IMR-90 (cell line): ENCODE results near the gene MED23.

ENCODE experiments used
- CHD1 ChIP-seq: IDR thresholded peaks from 2 replicates; pipeline ENCODE4 v1.6.1; 2012; ENCODE audit warnings: low read depth, low read length, improper control_type of control experiment
- CTCF ChIP-seq: conservative IDR thresholded peaks from 2 replicates; pipeline ENCODE4 v1.5.1; 2012; ENCODE audit warnings: mild to moderate bottlenecking, low read depth, low read length, improper control_type of control experiment
- FOS ChIP-seq: fragments of 150-350 bp; IDR thresholded peaks from 2 replicates; pipeline ENCODE4 v1.6.1; 2016; ENCODE audit warnings: low read depth, low read length
- MAZ ChIP-seq: IDR thresholded peaks from 2 replicates; pipeline ENCODE4 v1.6.1; 2012; ENCODE audit warnings: low read depth, mild to moderate bottlenecking, low read length, improper control_type of control experiment, moderate library complexity, borderline replicate concordance
- MXI1 ChIP-seq: IDR thresholded peaks from 2 replicates; pipeline ENCODE4 v1.6.1; 2012; ENCODE audit warnings: low read depth, mild to moderate bottlenecking, low read length, moderate library complexity, borderline replicate concordance
- POLR2A ChIP-seq: IDR thresholded peaks from 2 replicates; pipeline ENCODE4 v1.6.1; 2012; ENCODE audit warnings: mild to moderate bottlenecking, low read depth, low read length
- RFX5 ChIP-seq: IDR thresholded peaks from 2 replicates; pipeline ENCODE4 v1.8.0; 2012; ENCODE audit warnings: low read depth, mild to moderate bottlenecking, low read length, moderate library complexity

- TF ChIP-seq CTCF, result no peak
- TF ChIP-seq POLR2A, result no peak
- TF ChIP-seq FOS, result no peak
- no peak for TF ChIP-seq RFX5
- no peak for TF ChIP-seq MXI1
- no peak for TF ChIP-seq MAZ
- TF ChIP-seq CHD1, result no peak
These were observed 34.0 kb downstream of the MED23 start for GRCh38 chr6:131594074-131594473.
